ENCODE measurements around the gene SARDH.

The SARDH gene

GRCh38 chr9:133735415-133735775 lies 2.8 kb downstream of the SARDH start:
- no peak for DNase-seq (ENCODE audit: extremely low spot score)
- ChIA-PET CTCF (no interaction called here), POLR2A (interaction anchor here (0.6 kb wide), 1 partner anchor 40 kb away, joined by 3 read pairs; no protein-coding TSS in a partner anchor)
- no peak for TF ChIP-seq CTCF (IDR thresholded peaks at IDR 0.05; ENCODE audit: control extremely low read depth, extremely low read depth, low read depth, missing control alignments)

- POLR2A ChIA-PET, result no interaction called here
- CTCF ChIA-PET, result interaction anchor here (3.6 kb wide), 1 partner anchor 8 kb away, joined by 16 read pairs; no protein-coding TSS in a partner anchor
- no peak for DNase-seq (ENCODE audit: extremely low spot score)
- no peak for TF ChIP-seq CTCF (IDR thresholded peaks at IDR 0.05; ENCODE audit: control extremely low read depth, extremely low read depth, low read depth, missing control alignments)
These were observed 3.4 kb downstream of the SARDH start for GRCh38 chr9:133734590-133735414.

GRCh38 chr9:133733796-133734533 lies 4.2 kb downstream of the SARDH start:
- ChIA-PET POLR2A (no interaction called here), CTCF (interaction anchor here (1.4 to 3.6 kb wide), 2 partner anchors 9 to 202 kb away, joined by 3 to 16 read pairs; no protein-coding TSS in a partner anchor)
- no peak for TF ChIP-seq CTCF (IDR thresholded peaks at IDR 0.05; ENCODE audit: control extremely low read depth, extremely low read depth, low read depth, missing control alignments)
- DNase-seq (ENCODE audit: extremely low spot score), result no peak

GRCh38 chr9:133733421-133733795 lies 4.7 kb downstream of the SARDH start:
- ChIA-PET CTCF (interaction anchor here (1.4 to 3.6 kb wide), 2 partner anchors 9 to 201 kb away, joined by 3 to 16 read pairs; no protein-coding TSS in a partner anchor), POLR2A (no interaction called here)
- DNase-seq (ENCODE audit: extremely low spot score), result no peak
- TF ChIP-seq CTCF (IDR thresholded peaks at IDR 0.05; ENCODE audit: control extremely low read depth, extremely low read depth, low read depth, missing control alignments), result no peak

- DNase-seq (ENCODE audit: extremely low spot score), result no peak
- ChIA-PET POLR2A (no interaction called here), CTCF (interaction anchor here (1.4 to 3.6 kb wide), 3 partner anchors 10 to 201 kb away, joined by 3 to 16 read pairs (median 3); no protein-coding TSS in a partner anchor)
- no peak for TF ChIP-seq CTCF (IDR thresholded peaks at IDR 0.05; ENCODE audit: control extremely low read depth, extremely low read depth, low read depth, missing control alignments)
These were observed 5.3 kb downstream of the SARDH start for GRCh38 chr9:133732639-133733408.
